GM23338 (cell line): ENCODE results near the gene STRN4. TPM values are rescaled to one million over a fixed set of nuclear protein-coding genes. Genes with fewer than 3 reads are reported as not detected.

Experiments
- ATAC-seq: fragments of 200-7000 bp; cut with Tn5 transposase; 3 replicates; pipeline ENCODE4 v1.9.1; 2020
- DNase-seq: peaks from one replicate; pipeline ENCODE4 v3.0.0-alpha.2; 2015; ENCODE audit warnings: low spot score
- H2AFZ ChIP-seq: fragments of 200-600 bp; sonication (generic); 2 replicates; pipeline ENCODE4 v1.8.0; 2016; ENCODE audit warnings: antibody characterized with exemption, mild to moderate bottlenecking, moderate library complexity
- H3F3A ChIP-seq: fragments of 200-600 bp; sonication (generic); replicated peaks from 2 replicates; pipeline ENCODE4 v1.8.0; 2017; ENCODE audit warnings: antibody characterized with exemption, mixed run types, low read depth
- H3K27ac ChIP-seq: fragments of 200-600 bp; sonication (generic); 2 replicates; pipeline ENCODE4 v1.6.1; 2016; ENCODE audit warnings: low read depth
- H3K27me3 ChIP-seq: fragments of 200-600 bp; sonication (generic); 2 replicates; pipeline ENCODE4 v1.8.0; 2016; ENCODE audit warnings: mild to moderate bottlenecking, mixed run types, moderate library complexity; ENCODE audit not compliant: insufficient read depth
- H3K36me3 ChIP-seq: fragments of 200-600 bp; sonication (generic); 2 replicates; pipeline ENCODE4 v1.8.0; 2016; ENCODE audit warnings: mild to moderate bottlenecking; ENCODE audit not compliant: insufficient read depth
- H3K4me1 ChIP-seq: fragments of 200-600 bp; sonication (generic); 2 replicates; pipeline ENCODE4 v1.8.0; 2016; ENCODE audit warnings: mild to moderate bottlenecking, moderate library complexity; ENCODE audit not compliant: insufficient read depth
- H3K4me2 ChIP-seq: fragments of 200-600 bp; sonication (generic); 2 replicates; pipeline ENCODE4 v1.7.1; 2017; ENCODE audit warnings: mixed run types
- H3K4me3 ChIP-seq: fragments of 200-600 bp; sonication (generic); 2 replicates; pipeline ENCODE4 v1.6.1; 2016; ENCODE audit warnings: mixed run types
- H3K79me2 ChIP-seq: fragments of 200-600 bp; sonication (generic); replicated peaks from 2 replicates; pipeline ENCODE4 v1.8.0; 2017; ENCODE audit warnings: mild to moderate bottlenecking; ENCODE audit not compliant: insufficient read depth
- H3K9me2 ChIP-seq: fragments of 200-600 bp; sonication (generic); 2 replicates; pipeline ENCODE4 v1.8.0; 2017; ENCODE audit not compliant: insufficient read depth
- H4K20me1 ChIP-seq: fragments of 200-600 bp; sonication (generic); replicated peaks from 2 replicates; pipeline ENCODE4 v1.8.0; 2017; ENCODE audit warnings: mild to moderate bottlenecking; ENCODE audit not compliant: insufficient read depth
- H3K27ac Mint-ChIP-seq: 2 replicates; pipeline ENCODE4 v1.8.0; 2020; ENCODE audit warnings: inconsistent platforms, mild to moderate bottlenecking, moderate library complexity, mixed read lengths
- H3K27me3 Mint-ChIP-seq: 3 replicates; pipeline ENCODE4 v1.8.0; 2022; ENCODE audit warnings: low read depth, mild to moderate bottlenecking, moderate library complexity, mixed read lengths, inconsistent platforms; ENCODE audit not compliant: insufficient read depth, poor library complexity
- H3K36me3 Mint-ChIP-seq: 3 replicates; pipeline ENCODE4 v1.8.0; 2021; ENCODE audit warnings: low read depth, mild to moderate bottlenecking, inconsistent platforms, moderate library complexity, mixed read lengths
- H3K4me1 Mint-ChIP-seq: 3 replicates; pipeline ENCODE4 v1.8.0; 2020; ENCODE audit warnings: mild to moderate bottlenecking, inconsistent platforms, mixed read lengths
- H3K4me3 Mint-ChIP-seq: 3 replicates; pipeline ENCODE4 v1.8.0; 2021; ENCODE audit warnings: moderate library complexity, mild to moderate bottlenecking, inconsistent platforms, mixed read lengths
- H3K9me3 Mint-ChIP-seq: 3 replicates; pipeline ENCODE4 v1.8.0; 2020; ENCODE audit warnings: moderate library complexity, mild to moderate bottlenecking, inconsistent platforms, mixed read lengths
- CREB1 ChIP-seq: fragments of 250-450 bp; sonication (Bioruptor Pico); IDR thresholded peaks from 2 replicates; pipeline ENCODE4 v1.5.0; 2020; ENCODE audit warnings: low read depth, mild to moderate bottlenecking, moderate library complexity
- ETS1 ChIP-seq: IDR thresholded peaks from 2 replicates; pipeline ENCODE4 v1.6.1; 2016; ENCODE audit warnings: antibody characterized with exemption
- EZH2 ChIP-seq: fragments of 200-600 bp; sonication (generic); IDR thresholded peaks from one replicate; pipeline ENCODE4 v1.8.0; 2017; ENCODE audit warnings: antibody characterized with exemption, mild to moderate bottlenecking, low read depth; ENCODE audit not compliant: unreplicated experiment
- EZH2phosphoT487 ChIP-seq: fragments of 200-600 bp; sonication (generic); IDR thresholded peaks from one replicate; pipeline ENCODE4 v1.8.1; 2018; ENCODE audit warnings: antibody characterized with exemption; ENCODE audit not compliant: unreplicated experiment
- JUNB ChIP-seq: IDR thresholded peaks from one replicate; pipeline ENCODE4 v1.6.1; 2016; ENCODE audit warnings: antibody characterized with exemption; ENCODE audit not compliant: unreplicated experiment
- NANOG ChIP-seq: IDR thresholded peaks from 2 replicates; pipeline ENCODE4 v1.6.1; 2016; ENCODE audit warnings: antibody characterized with exemption, borderline replicate concordance
- POLR2AphosphoS5 ChIP-seq: IDR thresholded peaks from 2 replicates; pipeline ENCODE4 v1.6.1; 2016; ENCODE audit warnings: antibody characterized with exemption, low read depth
- STAT1 ChIP-seq: IDR thresholded peaks from one replicate; pipeline ENCODE4 v1.6.1; 2016; ENCODE audit warnings: antibody characterized with exemption; ENCODE audit not compliant: unreplicated experiment
- ZNF114 ChIP-seq: fragments of 250-450 bp; sonication (Bioruptor Pico); IDR thresholded peaks from 2 replicates; pipeline ENCODE4 v1.5.0; 2020; ENCODE audit warnings: mild to moderate bottlenecking, moderate library complexity
- ZNF331 ChIP-seq: fragments of 250-450 bp; sonication (Bioruptor Pico); IDR thresholded peaks from 2 replicates; pipeline ENCODE4 v1.5.0; 2020; ENCODE audit warnings: low read depth, mild to moderate bottlenecking, moderate library complexity
- ZNF462 ChIP-seq: fragments of 250-450 bp; sonication (Bioruptor Pico); IDR thresholded peaks from 2 replicates; pipeline ENCODE4 v1.5.0; 2020; ENCODE audit warnings: mild to moderate bottlenecking, moderate library complexity
- polyA plus RNA-seq: library from polyadenylated mRNA; unstranded; fragments of >200 nt; fragmentation: Nextera tagmentation; extraction: Ambion mirVana; gene quantifications from 2 replicates; pipeline ENCODE4 v1.2.1, GENCODE V29; 2016
- total RNA-seq: library from RNA; depleted of rRNA; stranded (reverse); fragments of >200 nt; shearing (Covaris generic); gene quantifications from 2 replicates; pipeline ENCODE4 v1.2.3, GENCODE V29; 2014
- TF ChIP-seq, protein P1 (sequence below), 2 experiments: fragments of 200-600 bp in 1 of 2; sonication (generic) in 1 of 2; conservative IDR thresholded peaks; 2 replicates each; pipeline versions ENCODE4 v1.5.1 to v1.6.1; 2016 to 2017; ENCODE audit warnings: antibody characterized with exemption in 2 of 2, low read depth in 2 of 2, mild to moderate bottlenecking in 2 of 2, moderate library complexity in 1 of 2
- TF ChIP-seq, protein P2 (sequence below): IDR thresholded peaks from one replicate; pipeline ENCODE4 v1.6.1; 2018; ENCODE audit warnings: antibody characterized with exemption; ENCODE audit not compliant: unreplicated experiment

STRN4 gene
- total and polyA plus RNA-seq, 2 experiments from 2014 or later: 62.1 to 140 TPM

GRCh38 chr19:46745521-46746280, 549 bp downstream of the STRN4 start, which contains the start of gene FKRP:
Gene FKRP (plus strand): TSS chr19:46746057. CDS start chr19:46755451, 9,394 bp downstream.
- H3K27me3 ChIP-seq: no peaks in the 10 kb centered on the region
- peak within 1 kb of the TSS; percentile 98 for H3K4me2 ChIP-seq
- no peaks in the 10 kb centered on the region for H3K9me2 ChIP-seq
- DNase-seq (peak; percentile 56), ATAC-seq (peak; percentile 30)
- H3K79me2 ChIP-seq: peaks cover 51% of the 10 kb centered on the region
- H3K27ac ChIP-seq: 0 out of 2 replicates have a peak within 1 kb of the TSS, but pooled peaks have one; percentile 5
- Mint-ChIP-seq H3K36me3 (peaks cover 34% of the 10 kb centered on the region), H3K4me1 (peaks cover 49% of the 10 kb centered on the region), H3K27ac (peak within 1 kb of the TSS; percentile 96), H3K27me3 (peaks cover 25% of the 10 kb centered on the region), H3K9me3 (no peaks in the 10 kb centered on the region; the same call in 2 of the 3 replicates), H3K4me3 (peak within 1 kb of the TSS; percentile 98)
- H4K20me1 ChIP-seq: peaks cover 46% of the 10 kb centered on the region
- TF ChIP-seq STAT1: no peak
- no peak for TF ChIP-seq ZNF331 (CRISPR knock-in tag)
- no peak for TF ChIP-seq CREB1 (CRISPR knock-in tag)
- TF ChIP-seq JUNB: no peak
- no peak for TF ChIP-seq EZH2
- no peak for TF ChIP-seq NANOG
- TF ChIP-seq ZNF462: no peak
- TF ChIP-seq, protein P1, sequence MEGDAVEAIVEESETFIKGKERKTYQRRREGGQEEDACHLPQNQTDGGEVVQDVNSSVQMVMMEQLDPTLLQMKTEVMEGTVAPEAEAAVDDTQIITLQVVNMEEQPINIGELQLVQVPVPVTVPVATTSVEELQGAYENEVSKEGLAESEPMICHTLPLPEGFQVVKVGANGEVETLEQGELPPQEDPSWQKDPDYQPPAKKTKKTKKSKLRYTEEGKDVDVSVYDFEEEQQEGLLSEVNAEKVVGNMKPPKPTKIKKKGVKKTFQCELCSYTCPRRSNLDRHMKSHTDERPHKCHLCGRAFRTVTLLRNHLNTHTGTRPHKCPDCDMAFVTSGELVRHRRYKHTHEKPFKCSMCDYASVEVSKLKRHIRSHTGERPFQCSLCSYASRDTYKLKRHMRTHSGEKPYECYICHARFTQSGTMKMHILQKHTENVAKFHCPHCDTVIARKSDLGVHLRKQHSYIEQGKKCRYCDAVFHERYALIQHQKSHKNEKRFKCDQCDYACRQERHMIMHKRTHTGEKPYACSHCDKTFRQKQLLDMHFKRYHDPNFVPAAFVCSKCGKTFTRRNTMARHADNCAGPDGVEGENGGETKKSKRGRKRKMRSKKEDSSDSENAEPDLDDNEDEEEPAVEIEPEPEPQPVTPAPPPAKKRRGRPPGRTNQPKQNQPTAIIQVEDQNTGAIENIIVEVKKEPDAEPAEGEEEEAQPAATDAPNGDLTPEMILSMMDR (conservative IDR thresholded peaks at IDR 0.05; ENCODE audit: low read depth in 2 of 2): no peak
- TF ChIP-seq EZH2phosphoT487: no peak
- TF ChIP-seq ETS1: no peak
- TF ChIP-seq, protein P2, sequence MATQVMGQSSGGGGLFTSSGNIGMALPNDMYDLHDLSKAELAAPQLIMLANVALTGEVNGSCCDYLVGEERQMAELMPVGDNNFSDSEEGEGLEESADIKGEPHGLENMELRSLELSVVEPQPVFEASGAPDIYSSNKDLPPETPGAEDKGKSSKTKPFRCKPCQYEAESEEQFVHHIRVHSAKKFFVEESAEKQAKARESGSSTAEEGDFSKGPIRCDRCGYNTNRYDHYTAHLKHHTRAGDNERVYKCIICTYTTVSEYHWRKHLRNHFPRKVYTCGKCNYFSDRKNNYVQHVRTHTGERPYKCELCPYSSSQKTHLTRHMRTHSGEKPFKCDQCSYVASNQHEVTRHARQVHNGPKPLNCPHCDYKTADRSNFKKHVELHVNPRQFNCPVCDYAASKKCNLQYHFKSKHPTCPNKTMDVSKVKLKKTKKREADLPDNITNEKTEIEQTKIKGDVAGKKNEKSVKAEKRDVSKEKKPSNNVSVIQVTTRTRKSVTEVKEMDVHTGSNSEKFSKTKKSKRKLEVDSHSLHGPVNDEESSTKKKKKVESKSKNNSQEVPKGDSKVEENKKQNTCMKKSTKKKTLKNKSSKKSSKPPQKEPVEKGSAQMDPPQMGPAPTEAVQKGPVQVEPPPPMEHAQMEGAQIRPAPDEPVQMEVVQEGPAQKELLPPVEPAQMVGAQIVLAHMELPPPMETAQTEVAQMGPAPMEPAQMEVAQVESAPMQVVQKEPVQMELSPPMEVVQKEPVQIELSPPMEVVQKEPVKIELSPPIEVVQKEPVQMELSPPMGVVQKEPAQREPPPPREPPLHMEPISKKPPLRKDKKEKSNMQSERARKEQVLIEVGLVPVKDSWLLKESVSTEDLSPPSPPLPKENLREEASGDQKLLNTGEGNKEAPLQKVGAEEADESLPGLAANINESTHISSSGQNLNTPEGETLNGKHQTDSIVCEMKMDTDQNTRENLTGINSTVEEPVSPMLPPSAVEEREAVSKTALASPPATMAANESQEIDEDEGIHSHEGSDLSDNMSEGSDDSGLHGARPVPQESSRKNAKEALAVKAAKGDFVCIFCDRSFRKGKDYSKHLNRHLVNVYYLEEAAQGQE: peak; percentile 4
- no peak for TF ChIP-seq ZNF114
- peak; percentile 40 for TF ChIP-seq POLR2AphosphoS5
- H3F3A ChIP-seq: 0 out of 2 replicates have a peak, but pooled peaks cover 14% of the 10 kb centered on the region
- peaks cover 10% of the 10 kb centered on the region; the same call in 1 of the 2 replicates for H3K4me1 ChIP-seq
- H3K36me3 ChIP-seq: peaks cover 4% of the 10 kb centered on the region; the same call in 1 of the 2 replicates
- peak within 1 kb of the TSS; percentile 93 for H3K4me3 ChIP-seq
- no peak within 1 kb of the TSS; the same call in 1 of the 2 replicates for H2AFZ ChIP-seq
